ENCODE results near the gene HNRNPAB.

- TF ChIP-seq CTCF (conservative IDR thresholded peaks at IDR 0.05; ENCODE audit: low read depth, low read length) (no peak), EZH2 (IDR thresholded peaks at IDR 0.05; ENCODE audit: borderline replicate concordance, low read depth, low read length, poor library complexity, severe bottlenecking) (no peak)
Observed at GRCh38 chr5:178165581-178165980, 38.8 kb upstream of the HNRNPAB start.

All from A673 (cell line).